Activated CD8-positive, alpha-beta memory T cell treated with anti-CD3 and anti-CD28 coated beads, Interleukin-2, amount 50 U/mL, for 1 hour (primary cell): ENCODE results near the gene RPS23.

Experiments used
- DNase-seq: peaks from one replicate; pipeline ENCODE4 v3.0.0-alpha.2; 2020; ENCODE audit errors: extremely low read depth

The RPS23 gene

DNA sequence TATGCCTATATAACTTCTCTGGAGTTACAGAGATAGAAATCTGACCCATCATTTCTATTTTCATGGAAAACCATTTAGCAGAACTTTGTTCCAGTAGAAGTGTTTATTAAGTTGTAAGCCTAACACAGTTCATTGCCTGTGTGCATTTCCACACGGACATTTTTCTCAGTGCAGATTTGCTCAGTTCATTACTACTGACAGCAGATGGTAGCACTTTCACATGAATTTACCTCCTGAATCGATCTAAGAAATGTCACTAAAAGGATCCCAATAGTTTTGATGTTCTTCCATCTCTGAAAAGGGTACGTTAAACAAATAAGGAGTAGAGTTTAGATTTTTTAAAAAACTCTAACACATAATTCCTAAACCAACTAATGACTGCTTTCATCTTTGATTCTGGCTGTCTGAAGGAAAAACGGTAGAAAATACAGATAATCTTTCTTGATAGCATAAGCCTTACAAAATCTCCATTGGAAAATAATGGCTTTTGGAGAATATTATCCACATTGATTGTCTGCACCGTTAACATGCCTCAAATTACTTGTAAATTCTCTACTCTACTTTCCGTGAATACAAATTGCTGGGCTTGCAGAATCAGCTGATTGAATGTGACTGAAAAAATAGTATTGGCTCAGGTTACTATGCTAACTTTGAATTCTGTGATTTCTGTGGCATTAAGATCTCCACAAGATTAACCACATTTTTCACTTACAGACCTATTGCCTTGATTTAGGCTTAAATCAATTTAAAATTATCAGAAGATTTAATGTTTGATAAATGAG lies 33.1 kb downstream of the RPS23 start:
- no peak for DNase-seq

DNA sequence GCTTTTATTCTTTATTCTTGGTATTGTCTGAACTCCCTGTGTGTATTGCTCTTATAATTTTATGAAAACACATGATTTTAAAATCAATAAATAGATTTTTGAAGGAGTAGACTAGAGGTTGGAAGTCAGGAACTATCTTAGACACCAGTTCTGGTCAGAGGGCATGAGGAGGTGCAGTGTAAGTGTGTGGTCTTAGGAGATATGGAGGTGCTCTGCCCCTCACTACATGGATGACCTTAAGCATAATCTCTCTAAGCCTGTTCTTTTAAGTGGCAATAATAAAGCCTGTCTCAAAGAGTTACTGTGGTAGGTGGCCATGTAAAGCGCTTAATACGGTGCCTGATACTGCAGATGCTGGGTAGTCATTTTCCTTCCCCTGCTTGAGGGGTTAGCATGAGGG lies 34.0 kb downstream of the RPS23 start:
- no peak for DNase-seq

- no peak for DNase-seq
These were observed 43.3 kb downstream of the RPS23 start for GRCh38 chr5:82234885-82235284.

DNA sequence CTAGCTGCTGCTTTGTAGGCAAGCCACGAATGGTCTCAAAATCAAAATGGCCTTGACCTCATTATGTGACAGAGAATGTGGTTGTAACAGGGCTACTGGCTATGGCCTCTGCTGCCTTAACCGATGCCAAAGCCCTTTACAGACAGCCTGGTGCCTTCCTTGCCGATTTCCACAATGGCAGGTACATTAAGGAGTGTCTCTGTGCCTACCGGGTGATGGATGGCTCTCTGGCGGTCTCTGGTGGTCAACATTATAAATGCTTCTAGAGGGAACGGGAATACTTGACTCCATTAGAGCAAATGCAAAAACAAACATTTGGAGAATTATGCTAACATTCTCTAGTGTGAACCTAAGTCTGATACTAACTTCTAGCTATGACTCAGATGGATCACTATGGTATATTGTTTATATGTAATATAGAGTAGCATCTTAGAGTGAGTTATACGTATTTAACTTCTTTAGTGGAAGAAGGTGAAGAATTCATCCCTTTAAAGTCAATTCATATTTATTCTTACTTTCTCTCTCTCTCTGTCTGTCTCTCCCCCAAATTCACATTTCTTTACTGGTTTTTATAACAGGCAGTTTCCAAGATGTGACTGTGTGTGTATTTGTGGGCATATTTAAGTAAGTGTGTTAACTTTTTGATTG lies 52.5 kb downstream of the RPS23 start:
- no peak for DNase-seq
